ENCODE data around the gene RTTN.
"Not testable (repeated sequence)": the region's sequence is repeated elsewhere in the genome, so short reads cannot be mapped to it uniquely, and the experiment has no call there.

RTTN gene

GRCh38 chr18:70246061-70246466 is 40.6 kb upstream of the RTTN start:
- Histone ChIP-seq H2BK5ac (ENCODE audit: low read depth, low read length, poor library complexity) (no peak overlapping the region), H3K36me3 (ENCODE audit: control insufficient read depth in 1 of 2, insufficient read depth in 2 of 2, low read length in 2 of 2) (no peaks in the 10 kb centered on the region), H2AK5ac (ENCODE audit: low read length) (no peak overlapping the region), H3K4ac (ENCODE audit: low read depth, low read length) (no peak overlapping the region), H4K8ac (ENCODE audit: low read depth, low read length) (no peak overlapping the region), H2BK120ac (ENCODE audit: insufficient read depth, low read length, poor library complexity) (no peak overlapping the region), H3K79me1 (ENCODE audit: low read length) (no peaks in the 10 kb centered on the region), H4K91ac (ENCODE audit: low read depth, low read length) (no peak overlapping the region), H3K14ac (ENCODE audit: low read length) (no peak overlapping the region), H3K4me3 (ENCODE audit: low read depth, low read length) (no peak overlapping the region), H3K4me2 (ENCODE audit: low read length) (no peak overlapping the region), H3K9me3 (ENCODE audit: insufficient read depth, low read depth, low read length) (no peaks in the 10 kb centered on the region), H3K79me2 (ENCODE audit: control insufficient read depth, insufficient read depth, low read length, poor library complexity) (no peaks in the 10 kb centered on the region), H3K27ac (ENCODE audit: low read depth, low read length) (no peak overlapping the region), H2BK12ac (ENCODE audit: low read length) (no peak overlapping the region), H3K4me1 (ENCODE audit: control insufficient read depth in 1 of 2, insufficient read depth in 2 of 2, low read length in 2 of 2) (no peaks in the 10 kb centered on the region), H3K18ac (ENCODE audit: low read length) (no peak overlapping the region), H3K9ac (ENCODE audit: low read length) (no peak overlapping the region), H2AFZ (ENCODE audit: insufficient read depth, low read length, poor library complexity) (no peak overlapping the region), H3K27me3 (ENCODE audit: insufficient read depth, low read length) (no peaks in the 10 kb centered on the region), H4K12ac (ENCODE audit: low read depth, low read length) (no peak overlapping the region), H3K23ac (ENCODE audit: low read length) (no peak overlapping the region)
- DNase-seq = no peak
- WGBS (ENCODE audit: extremely low coverage, insufficient coverage, insufficient read length) = no CpG with 5 or more reads among the region's 4 CpGs

- peak; percentile 26 to 73 for DNase-seq
- Histone ChIP-seq H3K4me3 (ENCODE audit: low read depth, low read length) (no peak overlapping the region), H3K9me3 (ENCODE audit: insufficient read depth, low read depth, low read length) (no peaks in the 10 kb centered on the region), H2AK5ac (ENCODE audit: low read length) (no peak overlapping the region), H3K23ac (ENCODE audit: low read length) (no peak overlapping the region), H3K4me2 (ENCODE audit: low read length) (no peak overlapping the region), H4K91ac (ENCODE audit: low read depth, low read length) (no peak overlapping the region), H3K36me3 (ENCODE audit: control insufficient read depth in 1 of 2, insufficient read depth in 2 of 2, low read length in 2 of 2) (no peaks in the 10 kb centered on the region), H3K14ac (ENCODE audit: low read length) (no peak overlapping the region), H2BK12ac (ENCODE audit: low read length) (peak overlapping the region; percentile 24), H2AFZ (ENCODE audit: insufficient read depth, low read length, poor library complexity) (no peak overlapping the region), H3K27me3 (ENCODE audit: insufficient read depth, low read length) (no peaks in the 10 kb centered on the region), H3K9ac (ENCODE audit: low read length) (no peak overlapping the region), H3K4ac (ENCODE audit: low read depth, low read length) (no peak overlapping the region), H3K79me2 (ENCODE audit: control insufficient read depth, insufficient read depth, low read length, poor library complexity) (no peaks in the 10 kb centered on the region), H3K4me1 (ENCODE audit: control insufficient read depth in 1 of 2, insufficient read depth in 2 of 2, low read length in 2 of 2) (no peaks in the 10 kb centered on the region), H2BK120ac (ENCODE audit: insufficient read depth, low read length, poor library complexity) (no peak overlapping the region), H4K8ac (ENCODE audit: low read depth, low read length) (peak overlapping the region; percentile 16), H2BK5ac (ENCODE audit: low read depth, low read length, poor library complexity) (no peak overlapping the region), H3K27ac (ENCODE audit: low read depth, low read length) (no peak overlapping the region), H4K12ac (ENCODE audit: low read depth, low read length) (no peak overlapping the region), H3K18ac (ENCODE audit: low read length) (no peak overlapping the region), H3K79me1 (ENCODE audit: low read length) (no peaks in the 10 kb centered on the region)
- WGBS (ENCODE audit: extremely low coverage, insufficient coverage, insufficient read length) = no CpG with 5 or more reads among the region's 13 CpGs
Measured at GRCh38 chr18:70243131-70243929, 37.8 kb upstream of the RTTN start.

DNA sequence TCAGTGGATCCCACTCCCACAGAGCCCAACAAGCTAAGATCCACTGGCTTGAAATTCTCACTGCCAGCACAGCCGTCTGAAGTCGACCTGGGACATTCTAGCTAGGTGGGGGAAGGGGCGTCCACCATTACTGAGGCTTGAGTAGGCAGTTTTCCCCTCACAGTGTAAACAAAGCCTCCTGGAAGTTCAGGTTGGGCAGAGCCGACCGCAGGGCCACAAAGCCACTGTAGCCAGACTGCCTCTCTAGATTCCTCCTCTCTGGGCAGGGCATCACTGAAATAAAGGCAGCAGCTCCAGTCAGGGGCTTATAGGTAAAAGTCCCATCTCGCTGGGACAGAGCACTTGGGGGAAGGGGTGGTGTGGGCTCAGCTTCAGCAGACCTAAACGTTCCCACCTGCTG is 31.4 kb upstream of the RTTN start:
- H4K12ac ChIP-seq (ENCODE audit: low read depth, low read length); H4K8ac ChIP-seq (ENCODE audit: low read depth, low read length); H3K27me3 ChIP-seq (ENCODE audit: insufficient read depth, low read length); H2AFZ ChIP-seq (ENCODE audit: insufficient read depth, low read length, poor library complexity); H3K4me3 ChIP-seq (ENCODE audit: low read depth, low read length); H3K4ac ChIP-seq (ENCODE audit: low read depth, low read length); H2BK12ac ChIP-seq (ENCODE audit: low read length); H3K36me3 ChIP-seq (ENCODE audit: control insufficient read depth in 1 of 2, insufficient read depth in 2 of 2, low read length in 2 of 2); H2BK5ac ChIP-seq (ENCODE audit: low read depth, low read length, poor library complexity); H2BK120ac ChIP-seq (ENCODE audit: insufficient read depth, low read length, poor library complexity); H3K9ac ChIP-seq (ENCODE audit: low read length); DNase-seq; H3K18ac ChIP-seq (ENCODE audit: low read length); H3K14ac ChIP-seq (ENCODE audit: low read length); H3K27ac ChIP-seq (ENCODE audit: low read depth, low read length); H3K23ac ChIP-seq (ENCODE audit: low read length); H3K79me2 ChIP-seq (ENCODE audit: control insufficient read depth, insufficient read depth, low read length, poor library complexity); H3K4me2 ChIP-seq (ENCODE audit: low read length); H2AK5ac ChIP-seq (ENCODE audit: low read length); H3K9me3 ChIP-seq (ENCODE audit: insufficient read depth, low read depth, low read length): not testable (repeated sequence)
- peaks cover 14% of the 10 kb centered on the region for H3K79me1 ChIP-seq (ENCODE audit: low read length)
- no CpG with 5 or more reads among the region's 7 CpGs for WGBS (ENCODE audit: extremely low coverage, insufficient coverage, insufficient read length)
- H3K4me1 ChIP-seq (ENCODE audit: control insufficient read depth in 1 of 2, insufficient read depth in 2 of 2, low read length in 2 of 2) = peaks cover 9 to 11% of the 10 kb centered on the region in 2 experiments
- peak overlapping the region; percentile 29 for H4K91ac ChIP-seq (ENCODE audit: low read depth, low read length)

GRCh38 chr18:70235478-70235877 is 30.0 kb upstream of the RTTN start:
- Histone ChIP-seq H2AK5ac (ENCODE audit: low read length) (peak overlapping the region; percentile 44), H3K79me1 (ENCODE audit: low read length) (peaks cover 14% of the 10 kb centered on the region), H4K91ac (ENCODE audit: low read depth, low read length) (peak overlapping the region; percentile 28), H3K4me1 (ENCODE audit: control insufficient read depth in 1 of 2, insufficient read depth in 2 of 2, low read length in 2 of 2) (peaks cover 9 to 11% of the 10 kb centered on the region in 2 experiments), H3K14ac (ENCODE audit: low read length) (peak overlapping the region; percentile 58), H3K9me3 (ENCODE audit: insufficient read depth, low read depth, low read length) (no peaks in the 10 kb centered on the region), H2BK12ac (ENCODE audit: low read length) (peak overlapping the region; percentile 85), H2AFZ (ENCODE audit: insufficient read depth, low read length, poor library complexity) (no peak overlapping the region), H4K8ac (ENCODE audit: low read depth, low read length) (peak overlapping the region; percentile 64), H3K27ac (ENCODE audit: low read depth, low read length) (peak overlapping the region; percentile 62), H3K36me3 (ENCODE audit: control insufficient read depth in 1 of 2, insufficient read depth in 2 of 2, low read length in 2 of 2) (no peaks in the 10 kb centered on the region), H3K4ac (ENCODE audit: low read depth, low read length) (no peak overlapping the region), H3K9ac (ENCODE audit: low read length) (no peak overlapping the region), H4K12ac (ENCODE audit: low read depth, low read length) (no peak overlapping the region), H3K27me3 (ENCODE audit: insufficient read depth, low read length) (no peaks in the 10 kb centered on the region), H3K23ac (ENCODE audit: low read length) (no peak overlapping the region), H3K4me2 (ENCODE audit: low read length) (peak overlapping the region; percentile 9), H3K79me2 (ENCODE audit: control insufficient read depth, insufficient read depth, low read length, poor library complexity) (no peaks in the 10 kb centered on the region), H2BK5ac (ENCODE audit: low read depth, low read length, poor library complexity) (peak overlapping the region; percentile 67), H3K18ac (ENCODE audit: low read length) (peak overlapping the region; percentile 75), H3K4me3 (ENCODE audit: low read depth, low read length) (no peak overlapping the region), H2BK120ac (ENCODE audit: insufficient read depth, low read length, poor library complexity) (peak overlapping the region; percentile 37)
- WGBS (ENCODE audit: extremely low coverage, insufficient coverage, insufficient read length) = no CpG with 5 or more reads among the region's 5 CpGs
- no peak for DNase-seq
